Calu3 (cell line): Measurements from ENCODE around the gene OR2J2. TPM values are rescaled to one million over a fixed set of nuclear protein-coding genes. Genes with fewer than 3 reads are reported as not detected.
"Not testable (repeated sequence)": the region's sequence is repeated elsewhere in the genome, so short reads cannot be mapped to it uniquely, and the experiment has no call there.

Source experiments
- BruUV-seq: library from RNA; stranded (reverse); fragments of 400-500 nt; replicated peaks from 2 replicates; lab custom pipeline; 2021; lab: Mats Ljungman, UMichigan
- CTCF ChIA-PET: fragments of 300-600 bp; sonication (Branson Sonifier 250); formaldehyde crosslinking; loops from one replicate; lab custom pipeline; 2022; ENCODE audit warnings: antibody characterized with exemption; lab: Charles Lee
- DNase-seq: peaks from one replicate; pipeline ENCODE4 v3.0.0; 2022
- H3K27ac Mint-ChIP-seq: one replicate; pipeline ENCODE4 v1.8.0; 2022; ENCODE audit warnings: mixed read lengths; ENCODE audit not compliant: unreplicated experiment
- H3K27me3 Mint-ChIP-seq: one replicate; pipeline ENCODE4 v1.8.0; 2022; ENCODE audit warnings: mixed read lengths; ENCODE audit not compliant: unreplicated experiment
- H3K36me3 Mint-ChIP-seq: one replicate; pipeline ENCODE4 v1.8.0; 2022; ENCODE audit warnings: mild to moderate bottlenecking, moderate library complexity, mixed read lengths; ENCODE audit not compliant: insufficient read depth, unreplicated experiment
- H3K4me1 Mint-ChIP-seq: one replicate; pipeline ENCODE4 v1.8.0; 2022; ENCODE audit warnings: mild to moderate bottlenecking, low read depth, mixed read lengths; ENCODE audit not compliant: unreplicated experiment
- H3K4me3 Mint-ChIP-seq: one replicate; pipeline ENCODE4 v1.8.0; 2022; ENCODE audit warnings: mild to moderate bottlenecking, low read depth, moderate library complexity, mixed read lengths; ENCODE audit not compliant: unreplicated experiment
- H3K9me3 Mint-ChIP-seq: one replicate; pipeline ENCODE4 v1.8.0; 2022; ENCODE audit warnings: low read depth, mixed read lengths; ENCODE audit not compliant: unreplicated experiment
- intact Hi-C: fragments of 100-400 bp; cut with micrococcal nuclease; formaldehyde crosslinking; loops from one replicate; pipeline ENCODE4 v1.10.0; 2022; ENCODE audit not compliant: unreplicated experiment
- total RNA-seq: library from RNA; stranded (reverse); gene quantifications from 2 replicates; pipeline ENCODE4 v1.2.3, GENCODE V29; 2022
- TF ChIP-seq, protein P1 (sequence below): fragments of 200-600 bp; IDR thresholded peaks from one replicate; pipeline ENCODE4 v1.8.0; 2022; ENCODE audit warnings: antibody characterized with exemption; ENCODE audit not compliant: unreplicated experiment

Gene OR2J2
- total RNA-seq, 1 experiment from 2014 or later = not detected

DNA sequence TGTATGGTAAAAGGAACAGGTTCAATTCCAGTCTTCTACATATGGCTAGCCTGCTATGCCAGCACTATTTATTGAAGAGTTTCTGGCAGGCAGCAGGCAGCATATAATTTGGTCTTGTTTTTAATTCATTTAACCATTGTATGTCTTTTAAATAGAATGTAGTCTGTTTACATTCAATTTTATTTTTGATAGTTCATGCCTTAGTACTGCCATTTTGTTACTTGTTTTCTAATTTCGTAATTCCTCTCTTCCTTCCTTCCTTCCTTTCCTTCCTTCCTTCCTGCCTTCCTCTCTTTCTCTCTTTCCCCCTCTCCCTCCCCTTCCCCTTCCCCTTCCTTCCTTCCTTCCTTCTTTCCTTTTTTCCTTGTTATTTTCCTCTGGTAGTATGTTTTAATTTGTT, 17.6 kb upstream of the OR2J2 start:
- no TSS peak for BruUV-seq
- H3K4me1 Mint-ChIP-seq = no peaks in the 10 kb centered on the region
- H3K27me3 Mint-ChIP-seq = no peaks in the 10 kb centered on the region
- CTCF ChIA-PET = no interaction called here
- intact Hi-C loops = no loop called here
- H3K27ac Mint-ChIP-seq = no peak overlapping the region
- no peaks in the 10 kb centered on the region for H3K36me3 Mint-ChIP-seq
- peaks cover 5% of the 10 kb centered on the region for H3K9me3 Mint-ChIP-seq
- TF ChIP-seq, protein P1, sequence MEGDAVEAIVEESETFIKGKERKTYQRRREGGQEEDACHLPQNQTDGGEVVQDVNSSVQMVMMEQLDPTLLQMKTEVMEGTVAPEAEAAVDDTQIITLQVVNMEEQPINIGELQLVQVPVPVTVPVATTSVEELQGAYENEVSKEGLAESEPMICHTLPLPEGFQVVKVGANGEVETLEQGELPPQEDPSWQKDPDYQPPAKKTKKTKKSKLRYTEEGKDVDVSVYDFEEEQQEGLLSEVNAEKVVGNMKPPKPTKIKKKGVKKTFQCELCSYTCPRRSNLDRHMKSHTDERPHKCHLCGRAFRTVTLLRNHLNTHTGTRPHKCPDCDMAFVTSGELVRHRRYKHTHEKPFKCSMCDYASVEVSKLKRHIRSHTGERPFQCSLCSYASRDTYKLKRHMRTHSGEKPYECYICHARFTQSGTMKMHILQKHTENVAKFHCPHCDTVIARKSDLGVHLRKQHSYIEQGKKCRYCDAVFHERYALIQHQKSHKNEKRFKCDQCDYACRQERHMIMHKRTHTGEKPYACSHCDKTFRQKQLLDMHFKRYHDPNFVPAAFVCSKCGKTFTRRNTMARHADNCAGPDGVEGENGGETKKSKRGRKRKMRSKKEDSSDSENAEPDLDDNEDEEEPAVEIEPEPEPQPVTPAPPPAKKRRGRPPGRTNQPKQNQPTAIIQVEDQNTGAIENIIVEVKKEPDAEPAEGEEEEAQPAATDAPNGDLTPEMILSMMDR = no peak
- DNase-seq = no peak
- no peak overlapping the region for H3K4me3 Mint-ChIP-seq

DNA sequence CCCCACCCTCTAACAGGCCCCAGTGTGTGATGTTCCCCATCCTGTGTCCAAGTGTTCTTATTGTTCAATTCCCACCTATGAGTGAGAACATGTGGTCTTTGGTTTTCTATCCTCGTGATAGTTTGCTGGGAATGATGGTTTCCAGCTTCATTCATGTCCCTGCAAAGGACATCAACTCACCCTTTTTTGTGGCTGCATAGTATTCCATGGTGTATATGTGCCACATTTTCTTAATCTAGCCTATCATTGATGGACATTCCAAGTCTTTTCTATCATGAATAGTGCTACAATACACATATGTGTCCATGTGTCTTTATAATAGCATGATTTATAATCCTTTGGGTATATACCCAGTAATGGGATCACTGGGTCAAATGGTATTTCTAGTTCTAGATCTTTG, 15.5 kb upstream of the OR2J2 start:
- BruUV-seq, DNase-seq, H3K27ac Mint-ChIP-seq, H3K4me3 Mint-ChIP-seq, H3K4me1 Mint-ChIP-seq, H3K27me3 Mint-ChIP-seq, H3K36me3 Mint-ChIP-seq, CTCF ChIA-PET, H3K9me3 Mint-ChIP-seq, intact Hi-C loops: not testable (repeated sequence)

DNA sequence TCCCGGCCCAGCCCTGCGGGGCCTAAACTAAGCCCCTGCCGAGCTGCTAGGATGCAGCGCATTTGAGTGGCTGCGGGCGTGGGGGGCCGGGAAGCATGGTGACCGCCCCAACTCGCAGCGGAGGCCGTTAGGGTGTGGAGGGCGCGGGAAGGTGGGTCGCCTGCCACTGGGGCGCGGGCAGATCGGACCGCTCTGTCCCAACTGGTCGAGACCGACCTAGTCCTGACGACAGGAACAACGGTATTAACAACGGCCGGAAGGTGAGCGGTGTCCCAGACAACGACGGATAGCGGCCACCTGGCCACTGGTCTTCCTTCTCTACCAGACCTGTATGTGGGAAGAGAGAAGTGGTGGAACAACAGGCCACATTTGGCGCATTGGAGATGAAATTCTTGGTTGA, 10.8 kb upstream of the OR2J2 start:
- H3K36me3 Mint-ChIP-seq, BruUV-seq: not testable (repeated sequence)

DNA sequence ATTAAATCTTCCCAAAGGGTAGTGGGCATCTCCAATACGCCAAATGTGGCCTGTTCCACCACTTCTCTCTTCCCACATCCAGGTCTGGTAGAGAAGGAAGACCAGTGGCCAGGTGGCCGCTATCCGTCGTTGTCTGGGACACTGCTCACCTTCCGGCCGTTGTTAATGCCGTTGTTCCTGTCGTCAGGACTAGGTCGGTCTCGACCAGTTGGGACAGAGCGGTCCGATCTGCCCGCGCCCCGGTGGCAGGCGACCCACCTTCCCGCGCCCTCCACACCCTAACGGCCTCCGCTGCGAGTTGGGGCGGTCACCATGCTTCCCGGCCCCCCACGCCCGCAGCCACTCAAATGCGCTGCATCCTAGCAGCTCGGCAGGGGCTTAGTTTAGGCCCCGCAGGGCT, 5.1 kb upstream of the OR2J2 start:
- H3K36me3 Mint-ChIP-seq, BruUV-seq, DNase-seq, H3K27me3 Mint-ChIP-seq, H3K4me3 Mint-ChIP-seq, H3K9me3 Mint-ChIP-seq, H3K27ac Mint-ChIP-seq, CTCF ChIA-PET, H3K4me1 Mint-ChIP-seq, intact Hi-C loops: not testable (repeated sequence)

More for the DNA sequence above, 10.8 kb upstream of the OR2J2 start:
- DNase-seq, CTCF ChIA-PET, H3K27me3 Mint-ChIP-seq, intact Hi-C loops, H3K4me1 Mint-ChIP-seq, H3K27ac Mint-ChIP-seq, H3K9me3 Mint-ChIP-seq, H3K4me3 Mint-ChIP-seq: not testable (repeated sequence)

DNA sequence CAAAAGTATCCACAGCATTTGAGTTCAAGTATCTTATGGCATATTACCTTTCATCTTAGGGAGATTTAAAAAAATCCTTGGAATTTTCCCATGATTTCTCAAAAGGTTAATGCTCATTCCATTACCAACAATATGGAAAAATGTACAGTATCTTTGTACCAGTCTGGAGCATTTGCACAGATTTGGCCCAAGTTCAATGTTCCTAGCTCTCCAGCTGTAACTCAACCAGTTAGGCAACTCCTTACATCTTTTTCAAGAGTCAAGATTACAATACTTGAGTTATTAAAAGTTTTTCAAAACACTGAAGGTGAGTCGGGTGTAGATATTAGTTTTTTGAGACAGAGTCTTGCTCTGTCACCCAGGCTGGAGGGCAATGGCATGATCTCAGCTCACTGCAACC, 1.0 kb downstream of the OR2J2 start:
- no TSS peak for BruUV-seq
- Mint-ChIP-seq H3K4me1 (no peaks in the 10 kb centered on the region), H3K36me3 (no peaks in the 10 kb centered on the region), H3K4me3 (no peak overlapping the region), H3K27ac (no peak overlapping the region), H3K27me3 (peaks cover 14% of the 10 kb centered on the region), H3K9me3 (peaks cover 6% of the 10 kb centered on the region)
- CTCF ChIA-PET = no interaction called here
- DNase-seq = no peak
- TF ChIP-seq, protein P1 = no peak
- intact Hi-C loops = no loop called here

DNA sequence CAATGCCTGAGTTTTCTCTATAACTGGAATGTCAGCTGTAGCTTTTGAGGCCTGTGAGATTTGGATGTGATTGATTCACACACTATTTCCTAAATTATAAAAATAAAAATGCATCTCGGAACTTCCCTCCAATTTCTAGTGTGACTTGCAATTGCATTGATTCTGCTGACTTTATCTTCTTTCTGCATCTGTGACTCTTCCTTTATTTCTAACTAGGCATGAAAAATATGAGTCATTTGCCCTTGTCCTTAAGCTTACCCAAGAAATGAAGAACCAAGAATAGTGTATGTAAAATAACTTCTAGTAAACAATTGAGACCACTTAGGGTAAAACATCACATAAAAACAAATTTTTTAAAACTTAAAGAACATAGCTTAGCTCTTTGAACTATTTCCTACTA, 12.9 kb downstream of the OR2J2 start:
- Mint-ChIP-seq H3K27ac (no peak overlapping the region), H3K9me3 (peaks cover 12% of the 10 kb centered on the region), H3K4me3 (no peak overlapping the region), H3K4me1 (no peaks in the 10 kb centered on the region), H3K27me3 (no peaks in the 10 kb centered on the region), H3K36me3 (no peaks in the 10 kb centered on the region)
- CTCF ChIA-PET = no interaction called here
- no peak for DNase-seq
- intact Hi-C loops = no loop called here
- TF ChIP-seq, protein P1 = no peak
- no TSS peak for BruUV-seq

DNA sequence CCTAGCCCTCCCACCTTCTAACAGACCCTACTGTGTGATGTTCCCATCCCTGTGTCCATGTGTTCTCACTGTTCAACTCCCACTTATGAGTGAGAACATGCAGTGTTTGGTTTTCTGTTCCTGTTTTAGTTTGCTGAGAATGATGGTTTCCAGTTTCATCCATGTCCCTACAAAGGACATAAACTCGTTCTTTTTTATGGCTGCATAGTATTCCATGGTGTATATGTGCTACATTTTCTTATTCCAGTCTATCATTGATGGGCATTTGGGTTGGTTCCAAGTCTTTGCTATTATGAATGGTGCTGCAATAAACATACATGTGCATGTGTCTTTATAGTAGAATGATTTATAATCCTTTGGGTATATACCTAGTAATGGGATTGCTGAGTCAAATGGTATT, 18.0 kb downstream of the OR2J2 start:
- intact Hi-C loops, CTCF ChIA-PET, H3K9me3 Mint-ChIP-seq, H3K4me3 Mint-ChIP-seq, H3K36me3 Mint-ChIP-seq, H3K4me1 Mint-ChIP-seq, H3K27me3 Mint-ChIP-seq, H3K27ac Mint-ChIP-seq, BruUV-seq, DNase-seq: not testable (repeated sequence)
